B cell (primary cell): Measurements from ENCODE around the gene HOATZ. TPM values are rescaled to one million over a fixed set of nuclear protein-coding genes. Genes with fewer than 3 reads are reported as not detected.

Experiments
- ATAC-seq: fragments of 200-7000 bp; cut with Tn5 transposase; one replicate; pipeline ENCODE4 v1.10.0; 2021; ENCODE audit warnings: low read depth, mild to moderate bottlenecking, moderate number of reproducible peaks, moderate library complexity
- CTCF ChIA-PET: fragments of 350-600 bp; sonication (Branson Sonifier 250); formaldehyde crosslinking; loops from one replicate; lab custom pipeline; 2021; ENCODE audit warnings: antibody characterized with exemption, inconsistent platforms; lab: Charles Lee
- POLR2A ChIA-PET: fragments of 350-600 bp; sonication (Branson Sonifier 250); formaldehyde crosslinking; loops from one replicate; lab custom pipeline; 2021; ENCODE audit warnings: antibody characterized with exemption; lab: Charles Lee
- DNase-seq: peaks from one replicate; pipeline ENCODE4 v3.0.0; 2013
- H2AFZ ChIP-seq: 2 replicates; pipeline ENCODE4 v1.6.1; 2012; ENCODE audit warnings: mild to moderate bottlenecking, low read depth, low read length; ENCODE audit not compliant: insufficient read depth, poor library complexity, severe bottlenecking
- H3K27ac ChIP-seq, 2 donors: 1 replicate in 1 of 2; 2 replicates in 1 of 2; pipeline ENCODE4 v1.5.1; 2012 to 2013; ENCODE audit warnings: low read length in 2 of 2, mild to moderate bottlenecking in 2 of 2, moderate library complexity in 1 of 2
- H3K27me3 ChIP-seq, 4 experiments: fragments of 200-600 bp in 1 of 4; sonication (generic) in 1 of 4; replicated peaks in 1 of 4; 1 replicate in 2 of 4; 2 replicates in 2 of 4; pipeline versions ENCODE4 v1.6.1 to v1.7.0; 2013 to 2016; ENCODE audit warnings: low read length in 3 of 4, mild to moderate bottlenecking in 2 of 4, mixed read lengths in 1 of 4, moderate library complexity in 1 of 4; ENCODE audit not compliant: insufficient read depth in 4 of 4, control insufficient read depth in 3 of 4; ENCODE audit errors: control extremely low read depth in 1 of 4
- H3K36me3 ChIP-seq, 2 experiments: replicated peaks in 1 of 2; 1 replicate in 1 of 2; 2 replicates in 1 of 2; pipeline versions ENCODE4 v1.6.1 to v1.7.1; 2013; ENCODE audit warnings: low read length in 1 of 2; ENCODE audit not compliant: insufficient read depth in 2 of 2, control insufficient read depth in 1 of 2; ENCODE audit errors: control extremely low read depth in 1 of 2, extremely low read depth in 1 of 2
- H3K4me1 ChIP-seq, 2 donors: fragments of 200-600 bp in 1 of 2; sonication (generic) in 1 of 2; 1 replicate in 1 of 2; 2 replicates in 1 of 2; pipeline versions ENCODE4 v1.5.1 to v1.6.1; 2013 to 2017; ENCODE audit warnings: low read length in 2 of 2; ENCODE audit not compliant: control insufficient read depth in 2 of 2, insufficient read depth in 2 of 2
- H3K4me2 ChIP-seq: replicated peaks from 2 replicates; pipeline ENCODE3; 2012; ENCODE audit warnings: mild to moderate bottlenecking, low read depth, low read length; ENCODE audit not compliant: poor library complexity, severe bottlenecking
- H3K4me3 ChIP-seq, 5 experiments: fragments of 200-600 bp in 1 of 5; sonication (generic) in 1 of 5; 1 replicate in 3 of 5; 2 replicates in 2 of 5; pipeline versions ENCODE4 v1.5.1 to v1.7.0; 2011 to 2016; ENCODE audit warnings: low read length in 4 of 5, mild to moderate bottlenecking in 4 of 5, low read depth in 2 of 5, control low read depth in 1 of 5, moderate library complexity in 1 of 5; ENCODE audit not compliant: insufficient read depth in 1 of 5; ENCODE audit errors: control extremely low read depth in 1 of 5, extremely low read depth in 1 of 5
- H3K79me2 ChIP-seq: fragments of 200-600 bp; sonication (generic); one replicate; pipeline ENCODE4 v1.6.0; 2016; ENCODE audit warnings: low read length; ENCODE audit not compliant: control insufficient read depth, insufficient read depth
- H3K9ac ChIP-seq: fragments of 200-600 bp; sonication (generic); 2 replicates; pipeline ENCODE4 v1.6.1; 2017; ENCODE audit warnings: mild to moderate bottlenecking, low read length, moderate library complexity
- H3K9me3 ChIP-seq, 3 donors: one replicate each; pipeline versions ENCODE4 v1.6.1 to v1.7.1; 2013; ENCODE audit warnings: low read length in 2 of 3; ENCODE audit not compliant: control insufficient read depth in 2 of 3, insufficient read depth in 1 of 3; ENCODE audit errors: control extremely low read depth in 1 of 3
- H4K20me1 ChIP-seq: 2 replicates; pipeline ENCODE4 v1.6.0; 2012; ENCODE audit warnings: mild to moderate bottlenecking, low read length; ENCODE audit not compliant: insufficient read depth, control insufficient read depth, poor library complexity, severe bottlenecking
- H3K27ac Mint-ChIP-seq: one replicate; pipeline ENCODE4 v1.8.0; 2021; ENCODE audit warnings: mixed read lengths
- H3K27me3 Mint-ChIP-seq: one replicate; pipeline ENCODE4 v1.8.0; 2021; ENCODE audit warnings: mixed read lengths
- H3K4me1 Mint-ChIP-seq: one replicate; pipeline ENCODE4 v1.8.0; 2021; ENCODE audit warnings: mixed read lengths
- H3K4me3 Mint-ChIP-seq: one replicate; pipeline ENCODE4 v1.8.0; 2021; ENCODE audit warnings: mixed read lengths
- H3K9me3 Mint-ChIP-seq: one replicate; pipeline ENCODE4 v1.8.0; 2022; ENCODE audit warnings: mixed read lengths; ENCODE audit not compliant: insufficient read depth
- EZH2 ChIP-seq: IDR thresholded peaks from 2 replicates; pipeline ENCODE4 v1.6.1; 2012; ENCODE audit warnings: borderline replicate concordance, low read depth, mild to moderate bottlenecking, moderate library complexity, low read length; ENCODE audit not compliant: insufficient read depth, poor library complexity, severe bottlenecking
- WGBS: methylation state at CpG from one replicate; pipeline ENCODE4 v1.1.5; 2013; ENCODE audit warnings: missing lambda C conversion rate; ENCODE audit not compliant: insufficient coverage; 5-methylcytosine and 5-hydroxymethylcytosine counted together
- intact Hi-C: fragments of 100-400 bp; cut with micrococcal nuclease; formaldehyde crosslinking; loops from one replicate; pipeline ENCODE4 v1.10.0; 2022
- polyA plus RNA-seq: library from polyadenylated mRNA; depleted of rRNA; stranded (reverse); fragments of >200 nt; gene quantifications from 2 replicates; pipeline ENCODE4 v1.2.3, GENCODE V29; 2012
- total RNA-seq, 2 donors: library from RNA; stranded (reverse); fragments of 120-200 nt in 1 of 2; gene quantifications; 1 replicate in 1 of 2; 2 replicates in 1 of 2; pipeline versions ENCODE4 v1.2.3 to v1.2.4, GENCODE V29; 2013 to 2022
- TF ChIP-seq, protein P1 (sequence below): fragments of 200-600 bp; IDR thresholded peaks from one replicate; pipeline ENCODE4 v1.8.0; 2022; ENCODE audit warnings: antibody characterized with exemption, mild to moderate bottlenecking

The HOATZ gene
- total and polyA plus RNA-seq, 2 donors (not counting 1 experiment from before 2014, with no cell fraction given), result not detected

- WGBS, result no CpG with 5 or more reads among the region's 1 CpG
Measured at GRCh38 chr11:111510311-111510710, 4.3 kb upstream of the HOATZ start.

More at GRCh38 chr11:111510311-111510710, 4.3 kb upstream of the HOATZ start:
- no peaks in the 10 kb centered on the region for H3K36me3 ChIP-seq
- no peak overlapping the region for H3K4me3 Mint-ChIP-seq
- no peaks in the 10 kb centered on the region for H4K20me1 ChIP-seq
- TF ChIP-seq EZH2, result no peak
- TF ChIP-seq, protein P1, sequence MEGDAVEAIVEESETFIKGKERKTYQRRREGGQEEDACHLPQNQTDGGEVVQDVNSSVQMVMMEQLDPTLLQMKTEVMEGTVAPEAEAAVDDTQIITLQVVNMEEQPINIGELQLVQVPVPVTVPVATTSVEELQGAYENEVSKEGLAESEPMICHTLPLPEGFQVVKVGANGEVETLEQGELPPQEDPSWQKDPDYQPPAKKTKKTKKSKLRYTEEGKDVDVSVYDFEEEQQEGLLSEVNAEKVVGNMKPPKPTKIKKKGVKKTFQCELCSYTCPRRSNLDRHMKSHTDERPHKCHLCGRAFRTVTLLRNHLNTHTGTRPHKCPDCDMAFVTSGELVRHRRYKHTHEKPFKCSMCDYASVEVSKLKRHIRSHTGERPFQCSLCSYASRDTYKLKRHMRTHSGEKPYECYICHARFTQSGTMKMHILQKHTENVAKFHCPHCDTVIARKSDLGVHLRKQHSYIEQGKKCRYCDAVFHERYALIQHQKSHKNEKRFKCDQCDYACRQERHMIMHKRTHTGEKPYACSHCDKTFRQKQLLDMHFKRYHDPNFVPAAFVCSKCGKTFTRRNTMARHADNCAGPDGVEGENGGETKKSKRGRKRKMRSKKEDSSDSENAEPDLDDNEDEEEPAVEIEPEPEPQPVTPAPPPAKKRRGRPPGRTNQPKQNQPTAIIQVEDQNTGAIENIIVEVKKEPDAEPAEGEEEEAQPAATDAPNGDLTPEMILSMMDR, result no peak
- no peak overlapping the region for H2AFZ ChIP-seq
- no peak for ATAC-seq
- no peak for DNase-seq
- peaks cover 50% of the 10 kb centered on the region for H3K27me3 Mint-ChIP-seq
- POLR2A ChIA-PET, result no interaction called here
- H3K9me3 Mint-ChIP-seq, result no peaks in the 10 kb centered on the region
- intact Hi-C loops, result no loop called here
- H3K4me1 ChIP-seq, result peaks cover 17 to 19% of the 10 kb centered on the region in 2 donors
- H3K79me2 ChIP-seq, result no peaks in the 10 kb centered on the region
- peaks cover 3 to 32% (median 29%) of the 10 kb centered on the region in 4 experiments for H3K27me3 ChIP-seq
- CTCF ChIA-PET, result no interaction called here
- peaks cover 0 to 3% (median 0%) of the 10 kb centered on the region in 3 donors for H3K9me3 ChIP-seq
- H3K4me1 Mint-ChIP-seq, result peaks cover 15% of the 10 kb centered on the region
- H3K4me3 ChIP-seq, result no peak overlapping the region
- no peak overlapping the region for H3K27ac Mint-ChIP-seq
- no peak overlapping the region for H3K27ac ChIP-seq
- H3K9ac ChIP-seq, result no peak overlapping the region
- H3K4me2 ChIP-seq, result no peak overlapping the region
